ENCODE data around the gene CDH4.

DNA sequence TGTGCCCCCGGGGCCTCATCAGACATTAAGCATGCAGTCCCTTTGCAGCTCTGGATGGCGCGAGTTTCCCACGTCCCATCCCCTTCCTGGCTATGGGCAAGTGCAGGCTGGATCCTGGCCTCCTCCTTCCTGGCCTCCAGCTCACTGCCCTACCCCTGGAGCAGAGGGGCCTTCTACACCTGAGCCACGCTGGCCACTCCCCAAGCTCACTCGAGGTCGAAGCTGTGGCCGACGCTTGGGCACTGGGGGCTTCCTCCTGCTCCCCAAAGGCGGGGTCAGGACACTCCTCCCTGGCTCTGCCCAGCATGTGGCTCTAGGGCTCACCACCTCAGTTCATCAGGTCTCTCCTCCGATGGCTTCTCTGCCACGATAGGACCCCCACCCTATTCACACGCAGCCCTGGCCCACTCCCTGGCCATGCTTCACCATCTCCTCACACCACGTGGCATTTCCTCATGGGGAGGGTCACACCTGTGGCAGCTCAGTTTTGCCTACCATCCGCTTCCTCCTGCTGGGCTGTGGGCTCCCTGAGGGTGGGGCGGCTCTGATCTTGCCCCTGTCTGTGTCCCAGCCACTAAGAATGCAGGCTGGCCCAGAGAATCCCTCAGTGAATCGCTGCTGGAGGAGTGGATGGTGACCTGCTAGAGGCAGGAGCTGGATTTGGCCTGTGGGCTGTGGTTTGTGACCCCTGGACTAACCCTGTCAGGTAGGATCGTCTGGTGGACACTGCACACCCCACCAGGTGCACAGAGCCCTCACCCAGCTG is 532.9 kb downstream of the CDH4 start:
- TF ChIP-seq, protein P1, sequence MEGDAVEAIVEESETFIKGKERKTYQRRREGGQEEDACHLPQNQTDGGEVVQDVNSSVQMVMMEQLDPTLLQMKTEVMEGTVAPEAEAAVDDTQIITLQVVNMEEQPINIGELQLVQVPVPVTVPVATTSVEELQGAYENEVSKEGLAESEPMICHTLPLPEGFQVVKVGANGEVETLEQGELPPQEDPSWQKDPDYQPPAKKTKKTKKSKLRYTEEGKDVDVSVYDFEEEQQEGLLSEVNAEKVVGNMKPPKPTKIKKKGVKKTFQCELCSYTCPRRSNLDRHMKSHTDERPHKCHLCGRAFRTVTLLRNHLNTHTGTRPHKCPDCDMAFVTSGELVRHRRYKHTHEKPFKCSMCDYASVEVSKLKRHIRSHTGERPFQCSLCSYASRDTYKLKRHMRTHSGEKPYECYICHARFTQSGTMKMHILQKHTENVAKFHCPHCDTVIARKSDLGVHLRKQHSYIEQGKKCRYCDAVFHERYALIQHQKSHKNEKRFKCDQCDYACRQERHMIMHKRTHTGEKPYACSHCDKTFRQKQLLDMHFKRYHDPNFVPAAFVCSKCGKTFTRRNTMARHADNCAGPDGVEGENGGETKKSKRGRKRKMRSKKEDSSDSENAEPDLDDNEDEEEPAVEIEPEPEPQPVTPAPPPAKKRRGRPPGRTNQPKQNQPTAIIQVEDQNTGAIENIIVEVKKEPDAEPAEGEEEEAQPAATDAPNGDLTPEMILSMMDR (IDR thresholded peaks at IDR 0.05) = no peak
- TF ChIP-seq POLR2A (IDR thresholded peaks at IDR 0.05) = no peak
